Measurements from ENCODE around the gene MLPH.

The MLPH gene

DNA sequence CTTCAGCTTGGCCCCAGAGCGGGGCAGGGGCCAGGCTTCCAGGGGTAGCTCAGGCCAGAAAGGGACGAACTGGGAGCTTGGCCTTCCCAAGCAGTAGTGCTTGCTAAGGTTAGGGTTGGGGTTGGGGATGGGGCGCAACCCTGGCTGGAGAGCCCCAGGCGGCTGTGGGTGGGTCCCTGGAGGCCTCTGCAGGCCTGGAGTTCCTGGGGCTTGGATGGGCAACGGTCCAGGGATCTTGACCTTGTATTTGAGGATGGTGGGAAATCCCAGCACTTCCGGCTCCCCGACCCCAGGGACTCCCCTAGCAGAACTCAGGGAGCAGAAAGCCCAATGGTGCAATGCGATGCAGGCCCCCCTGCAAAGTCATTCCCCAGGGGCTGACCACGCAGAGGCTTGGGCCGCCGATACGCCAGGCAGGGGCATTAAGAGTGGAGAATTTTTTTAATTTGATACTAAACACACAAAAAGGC is 12.6 kb upstream of the MLPH start:
- TF ChIP-seq, protein P1, sequence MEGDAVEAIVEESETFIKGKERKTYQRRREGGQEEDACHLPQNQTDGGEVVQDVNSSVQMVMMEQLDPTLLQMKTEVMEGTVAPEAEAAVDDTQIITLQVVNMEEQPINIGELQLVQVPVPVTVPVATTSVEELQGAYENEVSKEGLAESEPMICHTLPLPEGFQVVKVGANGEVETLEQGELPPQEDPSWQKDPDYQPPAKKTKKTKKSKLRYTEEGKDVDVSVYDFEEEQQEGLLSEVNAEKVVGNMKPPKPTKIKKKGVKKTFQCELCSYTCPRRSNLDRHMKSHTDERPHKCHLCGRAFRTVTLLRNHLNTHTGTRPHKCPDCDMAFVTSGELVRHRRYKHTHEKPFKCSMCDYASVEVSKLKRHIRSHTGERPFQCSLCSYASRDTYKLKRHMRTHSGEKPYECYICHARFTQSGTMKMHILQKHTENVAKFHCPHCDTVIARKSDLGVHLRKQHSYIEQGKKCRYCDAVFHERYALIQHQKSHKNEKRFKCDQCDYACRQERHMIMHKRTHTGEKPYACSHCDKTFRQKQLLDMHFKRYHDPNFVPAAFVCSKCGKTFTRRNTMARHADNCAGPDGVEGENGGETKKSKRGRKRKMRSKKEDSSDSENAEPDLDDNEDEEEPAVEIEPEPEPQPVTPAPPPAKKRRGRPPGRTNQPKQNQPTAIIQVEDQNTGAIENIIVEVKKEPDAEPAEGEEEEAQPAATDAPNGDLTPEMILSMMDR (IDR thresholded peaks at IDR 0.05), result no peak
- no peak for TF ChIP-seq ZFX (IDR thresholded peaks at IDR 0.05; ENCODE audit: borderline replicate concordance)
- peak overlapping the region; percentile 100 for H3K27ac ChIP-seq

DNA sequence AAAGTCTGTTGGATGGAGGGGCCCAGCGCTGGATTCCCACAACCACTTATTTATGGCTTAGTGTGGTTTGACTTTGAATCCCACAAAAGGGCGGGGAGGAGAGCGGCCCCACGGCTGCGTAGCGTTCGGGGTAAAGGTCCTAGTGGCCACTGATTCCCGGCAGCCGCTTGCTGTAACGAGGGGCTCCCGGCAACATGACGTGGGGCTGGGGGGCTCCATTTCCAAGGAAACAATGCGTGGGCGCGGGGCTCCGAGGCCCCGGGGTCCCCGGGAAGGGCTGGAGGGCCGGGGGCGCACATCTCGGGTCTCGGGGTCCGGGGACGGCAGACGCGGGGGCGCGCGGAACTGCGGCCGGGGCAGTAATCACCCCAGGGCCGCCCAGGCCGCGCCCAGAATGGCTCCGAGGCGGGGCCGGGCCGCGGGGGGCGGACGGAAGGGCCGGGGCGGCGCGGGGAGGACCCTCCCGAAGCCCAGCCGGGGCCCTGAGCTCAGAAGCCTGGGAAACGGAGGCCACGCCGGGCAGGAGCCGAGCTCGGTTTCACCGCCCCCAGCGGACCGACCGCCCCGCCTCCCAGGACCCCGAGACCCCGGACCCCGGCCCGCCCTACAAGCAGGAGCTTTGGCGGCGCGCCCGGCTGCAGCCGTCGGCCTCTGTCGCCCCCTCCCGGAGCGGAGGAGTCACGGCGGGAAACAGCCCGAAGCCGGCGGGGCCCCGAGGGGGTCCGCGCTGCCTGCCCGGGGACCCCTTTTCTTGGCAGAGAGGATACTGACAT is 11.9 kb upstream of the MLPH start:
- H3K27ac ChIP-seq, result peak overlapping the region; percentile 100
- TF ChIP-seq, protein P1 (IDR thresholded peaks at IDR 0.05), result peak; percentile 96
- TF ChIP-seq ZFX (IDR thresholded peaks at IDR 0.05; ENCODE audit: borderline replicate concordance), result no peak

DNA sequence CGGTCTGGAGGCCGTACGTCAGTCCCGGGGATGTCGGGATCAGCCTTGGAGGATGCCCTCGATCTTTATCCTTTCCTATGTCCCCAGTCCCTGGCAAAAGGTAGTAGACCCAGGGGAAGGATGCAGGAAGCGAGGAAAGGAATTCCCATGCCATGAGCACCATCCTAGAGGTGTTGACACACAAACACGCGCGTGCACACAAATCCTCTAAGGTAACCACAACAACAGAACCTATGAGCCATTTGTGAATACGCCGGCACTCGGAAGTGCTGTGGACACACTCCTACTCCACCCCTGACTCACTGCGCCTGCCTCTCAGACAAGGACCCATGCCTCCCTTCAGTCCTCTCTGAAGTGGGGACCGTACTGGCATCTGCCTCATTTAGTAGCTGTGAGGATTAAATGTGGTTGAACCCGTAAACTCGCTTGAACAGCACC is 11.3 kb upstream of the MLPH start:
- TF ChIP-seq, protein P1 (IDR thresholded peaks at IDR 0.05), result peak; percentile 62
- no peak for TF ChIP-seq ZFX (IDR thresholded peaks at IDR 0.05; ENCODE audit: borderline replicate concordance)
- peak overlapping the region; percentile 100 for H3K27ac ChIP-seq

DNA sequence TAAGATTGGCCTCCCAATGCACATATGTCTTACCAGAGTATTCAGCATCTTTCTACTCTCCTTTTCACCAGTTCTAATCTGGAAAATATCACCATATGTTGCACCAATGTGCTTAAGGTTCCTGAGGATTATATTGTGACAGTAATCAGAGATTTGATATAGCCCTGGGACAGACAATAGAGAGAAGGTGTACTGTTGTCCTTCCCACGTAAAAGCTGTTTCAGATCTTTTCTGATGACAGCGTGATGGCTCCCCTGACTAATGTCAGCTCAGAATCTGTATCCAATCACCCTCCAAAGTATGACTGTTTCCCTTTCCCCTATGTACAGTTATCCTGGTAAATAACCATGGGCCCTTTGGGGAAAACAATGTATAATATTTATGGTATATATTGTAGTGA is 9.0 kb upstream of the MLPH start:
- TF ChIP-seq ZFX (IDR thresholded peaks at IDR 0.05; ENCODE audit: borderline replicate concordance), result no peak
- TF ChIP-seq, protein P1 (IDR thresholded peaks at IDR 0.05), result no peak
- H3K27ac ChIP-seq, result peak overlapping the region; percentile 100

DNA sequence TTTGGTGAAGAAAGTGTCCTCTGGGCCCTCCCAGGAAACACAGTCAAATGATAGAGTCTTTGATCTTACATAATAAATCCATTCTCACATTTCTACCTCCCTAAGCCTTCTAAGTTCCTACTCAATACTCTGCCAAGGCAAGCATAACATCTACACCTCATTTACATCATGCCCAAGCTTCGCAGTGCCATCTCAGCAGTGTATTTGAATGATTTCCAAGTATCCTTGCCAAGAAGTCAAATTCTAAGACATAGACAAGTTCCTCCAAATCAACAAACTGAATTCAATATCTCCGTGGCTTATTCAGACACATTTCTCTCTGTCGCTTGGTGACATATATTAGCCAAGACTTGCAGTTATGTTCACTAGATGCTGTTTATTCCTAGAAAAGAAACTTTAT is 8.1 kb upstream of the MLPH start:
- H3K27ac ChIP-seq, result peak overlapping the region; percentile 100
- TF ChIP-seq, protein P1 (IDR thresholded peaks at IDR 0.05), result no peak
- TF ChIP-seq ZFX (IDR thresholded peaks at IDR 0.05; ENCODE audit: borderline replicate concordance), result no peak

DNA sequence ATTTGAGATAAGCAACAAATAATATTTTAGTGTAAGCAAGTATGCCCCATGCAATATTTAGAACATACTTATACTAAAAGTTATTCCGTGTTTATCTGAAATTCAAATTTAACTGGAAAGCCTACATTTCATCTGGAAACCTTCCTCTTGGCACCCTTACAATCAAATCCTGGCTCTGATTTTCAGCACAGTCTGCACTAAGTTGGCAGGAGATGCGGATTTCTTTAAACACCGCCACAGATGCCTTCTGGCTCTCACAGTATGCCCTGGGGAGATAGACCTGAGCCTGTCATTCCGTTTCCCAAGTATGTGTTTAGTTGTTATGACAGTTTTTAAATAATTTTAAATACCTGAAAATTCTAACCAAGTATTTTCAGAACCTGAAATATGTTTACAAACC is 7.3 kb upstream of the MLPH start:
- peak overlapping the region; percentile 100 for H3K27ac ChIP-seq
- TF ChIP-seq, protein P1 (IDR thresholded peaks at IDR 0.05), result no peak
- no peak for TF ChIP-seq ZFX (IDR thresholded peaks at IDR 0.05; ENCODE audit: borderline replicate concordance)

DNA sequence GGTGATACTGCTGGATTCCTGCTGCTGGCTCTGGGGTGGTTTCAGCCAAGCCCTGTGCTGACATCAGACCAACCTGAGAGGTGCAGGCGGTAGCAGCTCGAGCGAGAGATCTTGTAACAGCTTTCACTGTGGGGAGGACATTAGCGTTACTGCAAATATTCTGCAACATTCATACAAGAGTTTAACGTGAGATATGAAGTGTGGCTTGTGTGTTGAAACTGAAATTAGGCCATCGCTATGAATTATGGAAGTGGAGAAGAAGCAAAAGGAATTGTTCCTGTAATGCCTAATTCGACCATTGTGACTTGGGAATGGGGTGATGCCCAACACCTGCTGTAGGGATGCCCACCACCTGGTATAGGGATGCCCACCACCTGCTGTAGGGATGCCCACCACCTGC is 6.5 kb upstream of the MLPH start:
- H3K27ac ChIP-seq, result peak overlapping the region; percentile 100
- no peak for TF ChIP-seq ZFX (IDR thresholded peaks at IDR 0.05; ENCODE audit: borderline replicate concordance)
- TF ChIP-seq, protein P1 (IDR thresholded peaks at IDR 0.05), result no peak

Data from 22Rv1 (cell line).